Colonic mucosa (tissue), 4 donors: Measurements from ENCODE around the gene DLST. TPM values are rescaled to one million over a fixed set of nuclear protein-coding genes. Genes with fewer than 3 reads are reported as not detected.

Experiments
- DNase-seq: peaks from one replicate; pipeline ENCODE4 v3.0.0-alpha.2; 2020
- H3K27ac ChIP-seq: fragments of 200-600 bp; one replicate; pipeline ENCODE4 v1.8.0; 2021
- H3K27me3 ChIP-seq: fragments of 200-600 bp; one replicate; pipeline ENCODE4 v1.8.0; 2021
- H3K36me3 ChIP-seq: fragments of 200-600 bp; one replicate; pipeline ENCODE4 v1.8.0; 2021
- H3K4me1 ChIP-seq: fragments of 200-600 bp; one replicate; pipeline ENCODE4 v1.8.0; 2021; ENCODE audit warnings: mild to moderate bottlenecking
- H3K4me3 ChIP-seq: fragments of 200-600 bp; one replicate; pipeline ENCODE4 v1.8.0; 2021
- H3K9ac ChIP-seq, 2 donors: one replicate each; pipeline ENCODE4 v1.7.0; 2013; ENCODE audit warnings: control low read depth in 2 of 2, low read depth in 2 of 2, low read length in 2 of 2
- H3K9me3 ChIP-seq: fragments of 200-600 bp; one replicate; pipeline ENCODE4 v1.8.0; 2021
- intact Hi-C: fragments of 100-400 bp; cut with DNase I; formaldehyde crosslinking; loops from one replicate; pipeline ENCODE4 v1.14.1; 2022
- total RNA-seq, 2 donors: library from RNA; stranded (reverse); fragmentation: NEBNext Ultra II Directional in 1 of 2; extraction: Animal tissue kit (Norgen Biotek cat#: 25700) in 1 of 2; gene quantifications; one replicate each; pipeline ENCODE4 v1.2.1, GENCODE V29; 2021
- TF ChIP-seq, protein P1 (sequence below): fragments of 200-600 bp; IDR thresholded peaks from one replicate; pipeline ENCODE4 v1.8.0; 2022; ENCODE audit warnings: antibody characterized with exemption, mild to moderate bottlenecking
- donor health status: healthy.
- donor health status: DM: no; HTN: no; CAD: no.
- donor health status: DM: no; HTN: no; CAD: no.

Gene DLST
- total RNA-seq, 2 donors from 2014 or later, result 148 to 149 TPM

DNA sequence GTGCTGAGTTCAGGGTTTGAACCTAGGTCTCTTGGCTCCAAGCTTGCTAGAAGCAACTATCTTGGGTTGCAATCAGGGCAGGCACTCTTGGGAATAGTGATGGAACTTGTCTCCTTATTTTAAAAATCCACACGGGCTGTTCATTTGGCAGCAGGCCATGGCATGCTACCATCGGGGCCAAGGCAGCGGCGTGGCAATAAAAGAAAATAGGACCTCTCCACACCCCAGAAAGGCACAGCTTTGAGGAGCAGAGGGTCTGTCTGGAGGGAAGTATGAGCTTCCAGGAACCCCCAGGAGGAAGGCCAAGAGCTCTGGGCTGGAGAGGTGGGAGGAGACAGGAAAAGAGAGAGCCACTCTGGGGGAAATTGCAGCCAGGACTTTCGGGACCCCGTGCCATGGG is 26.0 kb downstream of the DLST start:
- no peak overlapping the region for H3K9ac ChIP-seq
- H3K9me3 ChIP-seq, result no peaks in the 10 kb centered on the region
- no peak for DNase-seq
- peaks cover 5% of the 10 kb centered on the region for H3K36me3 ChIP-seq
- TF ChIP-seq, protein P1, sequence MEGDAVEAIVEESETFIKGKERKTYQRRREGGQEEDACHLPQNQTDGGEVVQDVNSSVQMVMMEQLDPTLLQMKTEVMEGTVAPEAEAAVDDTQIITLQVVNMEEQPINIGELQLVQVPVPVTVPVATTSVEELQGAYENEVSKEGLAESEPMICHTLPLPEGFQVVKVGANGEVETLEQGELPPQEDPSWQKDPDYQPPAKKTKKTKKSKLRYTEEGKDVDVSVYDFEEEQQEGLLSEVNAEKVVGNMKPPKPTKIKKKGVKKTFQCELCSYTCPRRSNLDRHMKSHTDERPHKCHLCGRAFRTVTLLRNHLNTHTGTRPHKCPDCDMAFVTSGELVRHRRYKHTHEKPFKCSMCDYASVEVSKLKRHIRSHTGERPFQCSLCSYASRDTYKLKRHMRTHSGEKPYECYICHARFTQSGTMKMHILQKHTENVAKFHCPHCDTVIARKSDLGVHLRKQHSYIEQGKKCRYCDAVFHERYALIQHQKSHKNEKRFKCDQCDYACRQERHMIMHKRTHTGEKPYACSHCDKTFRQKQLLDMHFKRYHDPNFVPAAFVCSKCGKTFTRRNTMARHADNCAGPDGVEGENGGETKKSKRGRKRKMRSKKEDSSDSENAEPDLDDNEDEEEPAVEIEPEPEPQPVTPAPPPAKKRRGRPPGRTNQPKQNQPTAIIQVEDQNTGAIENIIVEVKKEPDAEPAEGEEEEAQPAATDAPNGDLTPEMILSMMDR, result no peak
- intact Hi-C loops, result no loop called here
- no peak overlapping the region for H3K27ac ChIP-seq
- peaks cover 3% of the 10 kb centered on the region for H3K4me1 ChIP-seq
- H3K4me3 ChIP-seq, result no peak overlapping the region
- no peaks in the 10 kb centered on the region for H3K27me3 ChIP-seq

DNA sequence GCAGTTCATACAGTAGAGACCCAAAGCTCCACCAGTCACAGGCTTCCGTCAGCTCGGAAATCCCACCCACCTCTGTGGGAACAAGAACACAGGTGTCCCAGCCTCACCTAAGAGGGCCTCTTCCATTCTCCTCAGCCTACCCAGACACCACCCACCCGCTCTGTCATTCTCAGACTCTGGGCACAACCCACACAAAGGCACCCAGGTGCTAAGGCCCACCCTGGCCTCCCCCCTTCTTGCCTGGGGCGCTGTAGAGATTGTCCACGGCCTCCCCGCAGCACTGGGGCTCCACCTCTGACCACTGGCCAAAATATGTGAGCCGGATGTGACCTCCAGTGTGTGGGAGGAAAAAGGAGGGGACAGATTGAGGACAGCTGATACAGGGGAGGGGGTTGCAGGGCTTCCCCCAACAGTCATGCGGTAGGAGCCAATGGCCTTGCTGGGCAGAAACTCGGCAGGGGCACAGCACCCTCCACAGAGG is 27.2 kb downstream of the DLST start:
- peaks cover 3% of the 10 kb centered on the region for H3K4me1 ChIP-seq
- TF ChIP-seq, protein P1, result no peak
- intact Hi-C loops, result no loop called here
- no peaks in the 10 kb centered on the region for H3K9me3 ChIP-seq
- H3K9ac ChIP-seq, result no peak overlapping the region
- no peak overlapping the region for H3K27ac ChIP-seq
- H3K36me3 ChIP-seq, result no peaks in the 10 kb centered on the region
- H3K4me3 ChIP-seq, result no peak overlapping the region
- H3K27me3 ChIP-seq, result no peaks in the 10 kb centered on the region
- DNase-seq, result no peak

DNA sequence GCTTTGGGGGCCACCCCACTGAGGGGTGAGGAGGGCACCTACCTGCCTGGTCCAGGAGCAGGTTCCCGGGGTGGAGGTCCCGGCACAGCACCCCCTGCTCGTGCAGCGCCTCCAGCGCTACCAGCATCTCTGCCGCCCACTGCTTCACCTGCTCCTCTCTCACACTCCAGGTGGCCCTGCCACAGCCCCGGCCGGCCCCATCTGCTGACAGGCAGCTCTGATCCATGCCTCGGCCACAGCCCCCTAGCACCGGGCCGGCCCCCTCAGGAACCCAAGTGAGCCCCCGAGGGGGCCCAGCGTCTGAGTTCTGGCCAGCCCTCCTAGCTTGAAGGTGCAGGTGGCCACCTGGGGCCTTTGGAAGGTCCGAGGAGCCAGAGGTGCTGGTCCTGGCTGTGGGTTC is 27.8 kb downstream of the DLST start:
- Histone ChIP-seq H3K4me1 (peaks cover 3% of the 10 kb centered on the region), H3K9me3 (no peaks in the 10 kb centered on the region), H3K27me3 (no peaks in the 10 kb centered on the region), H3K27ac (no peak overlapping the region), H3K4me3 (no peak overlapping the region), H3K36me3 (no peaks in the 10 kb centered on the region), H3K9ac (no peak overlapping the region)
- no peak for DNase-seq
- TF ChIP-seq, protein P1, result no peak
- intact Hi-C loops, result no loop called here

DNA sequence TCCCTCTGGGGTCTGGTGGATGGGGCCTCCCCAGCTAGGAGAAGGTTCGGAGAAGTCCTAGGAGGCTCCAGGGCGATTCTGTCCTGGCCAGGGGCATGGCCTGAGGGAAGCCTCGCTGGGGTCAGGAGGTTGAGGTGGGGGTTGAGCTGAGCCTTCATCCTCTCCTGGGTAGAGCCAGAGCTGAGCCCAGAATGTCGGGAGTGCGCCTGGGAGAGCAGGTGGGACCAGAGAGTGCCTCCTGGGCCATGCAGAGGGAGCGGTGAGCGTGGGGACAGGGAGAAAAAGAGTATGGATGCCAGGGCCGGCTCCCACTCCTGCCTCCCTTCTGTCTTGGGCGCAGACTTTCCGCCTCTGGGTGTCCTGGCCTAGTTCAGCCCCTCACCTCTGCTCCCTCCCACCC is 28.2 kb downstream of the DLST start:
- Histone ChIP-seq H3K27ac (no peak overlapping the region), H3K4me1 (peaks cover 3% of the 10 kb centered on the region), H3K4me3 (no peak overlapping the region), H3K9me3 (no peaks in the 10 kb centered on the region), H3K9ac (no peak overlapping the region), H3K27me3 (no peaks in the 10 kb centered on the region), H3K36me3 (no peaks in the 10 kb centered on the region)
- intact Hi-C loops, result no loop called here
- TF ChIP-seq, protein P1, result no peak
- no peak for DNase-seq

DNA sequence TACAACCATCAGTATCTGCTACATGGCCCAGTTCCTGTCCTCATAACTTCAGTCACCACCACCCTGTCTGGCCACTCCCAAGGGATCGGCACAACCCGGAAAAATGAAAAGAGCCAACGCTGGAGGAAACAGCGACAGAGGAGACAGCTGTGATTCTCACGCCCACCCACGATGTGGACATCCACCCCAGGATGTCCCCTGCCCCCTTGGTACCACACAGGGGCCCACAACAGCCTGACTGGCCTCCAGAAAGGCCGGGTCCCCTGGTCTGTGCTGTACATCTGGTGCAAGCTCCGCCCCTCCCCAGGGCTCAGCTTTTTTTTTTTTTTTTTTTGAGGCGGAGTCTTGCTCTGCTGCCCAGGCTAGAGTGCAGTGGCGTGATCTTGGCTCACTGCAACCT is 28.8 kb downstream of the DLST start:
- intact Hi-C loops, result no loop called here
- H3K4me3 ChIP-seq, result no peak overlapping the region
- DNase-seq, result peak; percentile 52
- H3K36me3 ChIP-seq, result no peaks in the 10 kb centered on the region
- H3K27ac ChIP-seq, result no peak overlapping the region
- H3K9me3 ChIP-seq, result no peaks in the 10 kb centered on the region
- peak overlapping the region in 1 of 2 donors; percentile 41 for H3K9ac ChIP-seq
- H3K27me3 ChIP-seq, result no peaks in the 10 kb centered on the region
- peaks cover 3% of the 10 kb centered on the region for H3K4me1 ChIP-seq
- TF ChIP-seq, protein P1, result no peak

DNA sequence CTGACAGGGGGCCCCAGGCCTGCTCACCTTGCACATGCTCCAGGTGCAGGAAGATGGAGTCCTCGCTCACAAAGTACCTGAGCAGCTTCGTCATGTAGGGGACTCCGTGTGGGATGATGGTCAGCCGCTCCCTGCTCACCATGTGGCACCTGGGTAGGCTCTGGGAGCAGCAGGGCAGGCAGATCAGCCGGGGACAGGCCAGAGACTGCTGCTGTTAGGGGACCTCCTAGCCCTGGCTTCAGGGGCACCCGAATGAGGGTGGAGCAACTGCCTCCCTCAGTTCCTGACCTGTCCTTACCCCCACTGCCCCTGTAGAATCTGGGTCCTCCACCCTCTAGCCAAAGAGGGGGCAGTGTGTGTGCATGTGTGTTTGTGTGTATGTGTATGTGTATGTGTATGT is 29.5 kb downstream of the DLST start:
- intact Hi-C loops, result no loop called here
- Histone ChIP-seq H3K4me1 (peaks cover 3% of the 10 kb centered on the region), H3K9ac (no peak overlapping the region), H3K27me3 (no peaks in the 10 kb centered on the region), H3K9me3 (no peaks in the 10 kb centered on the region), H3K27ac (no peak overlapping the region), H3K4me3 (no peak overlapping the region), H3K36me3 (no peaks in the 10 kb centered on the region)
- DNase-seq, result no peak
- TF ChIP-seq, protein P1, result no peak
